GM18909 (cell line): ENCODE data around the gene CNDP2.

ENCODE experiments used
- ATAC-seq: cut with Tn5 transposase; IDR thresholded peaks from one replicate; pipeline ENCODE4 v1.9.1; 2021; ENCODE audit warnings: mild to moderate bottlenecking; ENCODE audit not compliant: unreplicated experiment, poor library complexity

CNDP2 gene

DNA sequence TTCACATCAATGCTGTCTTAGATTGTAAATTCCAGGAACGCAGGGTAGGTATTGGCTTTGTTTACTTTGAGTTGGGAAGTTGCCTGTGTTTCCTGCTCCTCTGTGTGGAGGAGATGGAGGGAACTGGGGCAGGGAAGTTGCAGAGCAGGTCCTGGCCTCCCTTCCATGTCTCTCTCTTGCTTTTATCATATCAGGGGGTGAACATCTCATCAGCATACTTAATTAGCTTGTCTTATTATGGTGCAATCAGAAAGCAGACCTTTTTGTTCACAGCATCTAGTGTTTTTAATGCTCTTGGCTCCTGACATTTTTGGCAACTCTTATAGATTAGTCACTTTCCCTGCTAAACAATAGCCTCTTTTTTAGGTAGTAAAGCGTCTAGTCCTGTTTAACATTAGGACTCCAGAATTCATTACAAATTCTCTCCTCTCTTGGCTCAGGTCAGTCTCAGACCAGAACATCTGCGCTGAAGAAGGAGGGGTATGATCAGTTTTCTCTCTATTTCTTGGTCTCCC is 27.6 kb upstream of the CNDP2 start:
- ATAC-seq: no peak

DNA sequence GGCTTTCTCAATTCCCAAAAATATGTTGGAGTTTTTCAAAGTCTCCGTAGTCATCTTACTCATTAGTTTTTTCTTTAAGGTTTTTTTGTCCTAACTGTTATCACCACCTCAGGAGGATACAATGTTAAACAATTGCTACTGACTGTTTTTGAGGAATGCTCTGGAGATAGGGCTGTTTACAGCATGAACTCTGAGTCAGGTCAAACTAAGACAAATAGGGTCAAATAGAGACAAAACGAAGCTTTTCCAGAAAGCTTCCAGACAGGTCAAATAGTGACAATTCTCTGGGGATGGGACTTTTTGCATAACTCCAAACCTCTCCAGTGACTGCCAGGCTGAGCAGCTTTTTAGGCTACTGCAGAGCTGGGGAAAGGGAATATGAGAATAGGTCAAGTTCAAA is 23.9 kb upstream of the CNDP2 start:
- ATAC-seq: no peak

DNA sequence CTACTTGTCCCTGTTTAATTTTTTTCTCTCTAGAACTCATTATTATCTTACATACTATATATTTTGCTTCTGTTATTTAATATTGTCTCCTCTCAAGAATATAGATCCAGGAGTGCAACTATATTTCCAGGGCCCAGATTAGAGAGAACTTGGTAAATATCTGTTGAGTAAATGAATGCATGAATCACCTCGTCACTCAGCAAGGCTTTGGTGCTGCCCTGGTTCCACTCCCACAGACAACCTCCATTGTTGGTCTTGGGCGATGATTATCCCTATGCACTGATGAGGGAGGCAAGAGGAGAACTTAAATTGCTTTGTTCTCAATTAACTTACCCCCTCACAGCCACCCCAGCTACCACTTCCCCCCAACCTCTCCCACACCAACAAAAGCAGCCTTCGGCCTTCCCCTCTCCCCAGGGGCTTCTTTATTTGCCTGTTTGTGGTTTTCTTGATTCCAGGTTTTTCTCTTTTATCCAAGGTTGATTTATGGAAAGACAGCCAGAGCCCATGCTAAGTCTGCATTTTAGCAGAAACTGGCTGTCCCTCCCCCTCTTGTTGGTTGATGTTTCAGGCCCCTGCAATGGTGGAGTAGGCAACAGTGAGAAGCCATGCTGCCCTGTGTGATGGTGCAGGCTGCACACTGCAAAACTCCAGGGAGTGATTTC is 22.1 kb upstream of the CNDP2 start:
- ATAC-seq: no peak

DNA sequence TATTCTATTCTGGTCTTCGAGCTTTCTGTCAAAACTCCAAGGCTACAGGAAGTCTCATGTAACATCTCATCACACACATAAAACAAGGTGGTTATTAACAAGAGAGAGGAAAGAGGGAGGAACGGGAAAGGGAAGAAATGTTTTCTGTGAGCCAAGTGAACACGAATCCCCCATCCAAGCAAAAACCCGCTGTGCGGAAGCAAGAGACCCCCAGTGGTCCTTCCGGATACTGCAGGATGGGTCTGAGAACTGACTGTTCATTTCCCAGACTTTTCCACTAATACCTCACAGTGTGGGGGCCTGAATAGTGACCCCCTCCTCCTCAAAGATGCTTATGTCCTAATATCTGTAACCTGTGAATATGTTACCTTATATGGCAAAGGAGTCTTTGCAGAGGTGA is 20.0 kb upstream of the CNDP2 start:
- ATAC-seq: no peak

DNA sequence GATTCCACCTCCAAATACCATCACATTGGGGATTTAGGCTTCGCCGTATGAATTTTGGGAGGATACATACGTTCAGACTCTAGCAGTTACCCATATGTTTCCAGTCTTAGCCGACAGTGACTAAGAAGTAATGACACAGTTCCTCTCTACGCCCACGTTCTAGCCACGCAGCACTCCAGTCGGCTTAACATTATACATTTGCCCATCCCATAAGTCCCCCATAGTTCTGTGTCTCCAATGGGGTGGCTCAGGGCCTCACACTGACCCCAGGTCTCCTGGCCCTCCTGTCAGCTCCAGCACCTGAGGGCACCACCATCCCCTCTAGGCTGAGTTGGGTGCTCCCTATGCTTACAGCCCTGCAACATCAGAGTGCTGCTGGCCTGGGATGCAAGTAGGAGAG is 18.4 kb upstream of the CNDP2 start:
- no peak for ATAC-seq

DNA sequence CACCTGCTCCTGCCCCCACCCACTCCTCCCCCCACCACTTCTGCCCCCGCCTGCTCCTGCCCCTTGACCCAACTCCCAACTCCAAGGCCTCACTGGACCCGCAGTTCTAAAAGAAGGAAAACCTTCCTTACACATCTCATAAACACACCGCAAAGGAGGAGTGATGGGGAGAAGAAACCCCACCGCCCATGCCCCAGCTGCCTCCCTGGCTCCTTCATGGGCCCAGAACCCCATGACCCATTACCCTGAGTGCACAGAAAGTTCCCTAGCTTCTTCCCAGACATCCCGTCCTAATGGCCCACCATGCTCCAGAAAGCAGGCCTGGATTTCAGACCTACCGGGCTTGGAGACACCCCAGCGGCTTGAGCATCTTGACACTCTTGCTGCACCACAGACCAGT is 17.8 kb upstream of the CNDP2 start:
- ATAC-seq: no peak

DNA sequence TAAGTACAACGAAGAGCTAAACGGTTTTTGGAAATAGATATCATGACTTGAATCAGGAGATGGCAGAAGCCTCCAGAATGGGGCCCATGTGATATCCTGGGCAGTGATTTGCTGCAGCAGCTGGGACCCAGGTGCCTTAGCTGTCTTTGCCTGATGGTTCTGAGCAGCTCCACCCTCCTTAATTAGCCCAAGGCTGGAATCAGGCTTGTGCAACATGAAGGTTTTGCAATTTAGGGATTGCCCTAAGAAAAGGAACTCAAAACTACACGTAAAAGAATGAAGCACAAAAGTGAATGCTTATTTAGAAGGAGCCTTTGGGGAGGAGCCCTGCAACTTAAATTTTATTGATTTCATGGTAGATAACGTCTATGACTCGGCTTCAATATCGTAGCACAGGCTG is 17.3 kb upstream of the CNDP2 start:
- no peak for ATAC-seq

DNA sequence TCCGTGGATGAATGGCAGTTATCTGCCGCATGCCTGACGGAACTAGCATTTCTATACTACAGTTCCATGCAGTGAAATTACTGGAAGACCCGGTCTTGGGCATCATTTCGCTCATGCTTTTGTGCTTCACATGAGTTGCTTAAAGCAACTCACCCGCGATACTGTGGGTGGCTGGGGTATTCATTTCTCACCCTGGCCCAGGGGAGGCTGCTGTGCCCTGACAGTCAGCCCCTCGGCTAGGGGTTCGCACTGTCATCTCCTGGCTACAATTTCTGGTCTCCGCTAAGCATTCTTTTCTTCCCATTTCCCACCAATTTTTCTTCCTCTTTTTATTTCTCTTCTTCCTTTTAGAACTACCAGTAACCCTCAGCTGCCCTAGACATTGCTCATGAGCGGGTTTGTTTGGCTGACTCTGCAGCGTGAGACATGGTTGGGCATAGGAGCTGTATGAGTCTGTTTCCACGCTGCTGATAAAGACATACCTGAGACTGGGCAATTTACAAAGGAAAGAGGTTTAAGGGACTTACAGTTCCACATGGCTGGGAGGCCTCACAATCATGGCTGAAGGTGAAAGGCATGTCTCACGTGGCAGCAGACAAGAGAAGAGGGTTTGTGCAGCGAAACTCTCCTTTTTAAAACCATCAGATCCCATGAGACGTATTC is 16.5 kb upstream of the CNDP2 start:
- no peak for ATAC-seq

DNA sequence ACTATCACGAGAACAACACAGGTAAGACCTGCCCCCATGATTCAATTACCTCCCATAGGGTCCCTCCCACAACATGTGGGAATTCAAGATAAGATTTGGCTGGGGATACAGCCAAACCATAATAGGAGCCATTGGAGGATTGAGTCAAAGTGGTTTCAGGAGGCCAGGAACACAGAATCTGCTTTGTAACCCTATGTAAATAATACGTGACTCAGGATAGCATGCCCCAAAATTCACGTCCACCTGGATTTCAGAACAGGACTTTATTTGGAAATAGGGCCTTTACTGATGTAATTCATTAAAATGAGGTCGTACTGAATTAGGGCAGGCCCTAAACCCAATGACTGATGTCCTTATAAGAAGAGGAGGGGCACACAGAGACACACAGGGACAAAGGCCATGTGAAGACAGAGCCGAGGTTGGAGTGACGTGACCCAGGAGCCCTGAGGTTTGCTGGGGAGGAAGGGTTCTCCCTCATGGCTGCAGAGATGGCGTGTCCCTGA is 16.0 kb upstream of the CNDP2 start:
- no peak for ATAC-seq

DNA sequence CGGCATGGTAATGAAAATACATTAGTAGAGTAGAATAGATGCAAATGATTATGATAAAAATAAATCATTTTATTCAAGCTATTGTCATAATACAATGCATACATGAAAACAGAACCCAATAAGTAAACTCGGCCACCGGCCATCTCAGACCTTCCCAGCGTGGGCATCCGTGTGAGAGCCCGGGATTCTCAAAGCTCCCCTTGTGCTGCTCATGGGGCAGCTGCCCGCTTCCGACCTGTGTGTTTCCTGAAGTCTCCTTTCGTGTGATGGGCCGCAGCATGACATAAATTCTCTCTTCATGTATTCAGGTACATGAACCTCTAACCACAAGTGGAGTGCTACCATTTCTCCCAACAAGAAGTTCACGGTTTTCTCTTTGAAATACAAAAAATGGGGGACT is 13.5 kb upstream of the CNDP2 start:
- ATAC-seq: no peak

DNA sequence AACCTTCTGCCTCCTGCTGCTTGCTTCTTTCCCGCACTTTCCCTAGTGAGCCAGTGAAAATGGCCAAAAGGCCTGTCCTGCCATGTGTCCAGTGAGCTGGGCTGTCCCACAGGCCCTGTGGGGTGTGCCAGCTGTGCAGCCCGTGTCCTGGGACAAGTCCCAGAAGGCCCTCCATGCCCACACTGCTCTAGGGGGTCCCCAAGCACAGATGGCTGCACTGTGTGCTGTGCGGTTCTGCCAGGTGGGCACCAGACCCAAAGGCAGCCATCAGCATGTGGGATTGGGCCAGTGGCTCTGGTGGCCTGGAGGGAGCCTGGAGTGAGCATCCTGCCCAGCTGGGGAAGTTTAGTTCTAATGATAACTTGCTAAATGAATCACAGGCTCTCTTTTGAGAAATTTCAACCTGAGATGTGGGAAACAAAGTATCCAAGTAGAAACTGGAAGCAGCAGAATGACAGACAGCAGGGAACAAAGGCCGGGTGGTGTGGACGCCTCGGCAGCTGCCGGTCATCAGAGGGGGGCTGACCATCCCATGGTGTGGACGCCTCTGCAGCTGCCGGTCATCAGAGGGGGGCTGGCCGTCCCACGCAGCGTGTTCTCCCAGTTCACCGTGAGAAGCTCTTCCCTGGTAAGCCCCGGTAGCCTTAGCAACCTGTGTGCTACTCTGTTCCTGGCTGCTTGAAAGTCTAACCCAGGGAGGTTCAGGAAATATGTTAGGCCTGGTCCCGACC is 9.9 kb upstream of the CNDP2 start:
- ATAC-seq: no peak

DNA sequence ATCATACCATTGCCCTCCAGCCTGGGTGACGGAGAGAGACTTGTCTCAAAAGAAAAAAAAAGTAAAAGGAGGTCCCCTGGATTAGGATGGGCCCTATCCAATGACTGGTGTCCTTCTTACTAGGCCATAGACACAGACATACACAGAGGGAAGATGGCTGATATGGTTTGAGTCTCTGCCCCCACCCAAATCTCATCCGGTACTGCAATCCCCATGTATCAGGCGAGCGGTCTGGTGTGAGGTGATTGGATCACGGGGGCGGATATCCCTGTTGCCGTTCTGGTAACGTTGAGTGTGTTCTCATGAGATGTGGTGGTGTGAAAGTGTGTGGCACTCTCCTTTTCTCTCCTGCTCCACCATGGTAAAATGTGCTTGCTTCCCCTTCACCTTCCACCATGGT is 7.8 kb upstream of the CNDP2 start:
- no peak for ATAC-seq

DNA sequence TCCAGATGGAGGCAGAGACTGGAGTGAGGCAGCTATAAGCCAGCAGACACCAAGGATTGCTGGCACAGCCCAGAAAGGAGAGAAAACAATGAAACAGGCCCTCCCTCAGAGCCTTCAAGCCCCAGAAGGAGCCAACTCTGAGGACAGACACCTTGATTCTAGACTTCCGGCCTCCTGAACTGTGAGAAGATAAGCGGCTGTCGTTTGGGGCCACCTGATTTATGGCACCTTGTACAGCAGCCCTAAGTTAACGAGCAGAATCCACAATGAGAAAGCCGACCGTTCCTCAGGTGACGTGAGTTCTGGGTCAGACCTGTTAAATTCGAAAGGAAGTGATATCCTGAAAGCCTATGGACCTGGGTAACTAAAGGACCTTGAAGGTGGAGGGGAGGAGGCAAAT is 7.3 kb upstream of the CNDP2 start:
- ATAC-seq: no peak

DNA sequence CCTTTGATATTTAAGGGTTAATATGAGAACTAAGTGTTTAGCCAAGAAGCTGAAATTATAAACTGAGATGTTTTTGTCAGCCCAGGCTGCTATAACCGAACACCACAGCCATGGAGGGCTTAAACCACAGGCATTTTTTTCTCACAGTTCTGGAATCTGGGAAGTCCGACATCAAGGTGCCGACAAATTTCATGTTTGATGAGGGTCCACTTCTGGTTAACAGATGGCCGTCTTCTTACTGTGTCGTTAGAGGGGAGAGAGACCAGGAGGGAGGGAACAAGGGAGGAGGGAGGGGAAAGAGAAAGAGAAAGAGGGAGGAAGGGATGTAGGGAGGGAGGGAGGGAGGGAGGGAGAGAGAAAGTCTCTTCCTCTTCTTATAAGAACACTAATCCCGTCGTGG is 6.5 kb upstream of the CNDP2 start:
- ATAC-seq: no peak

DNA sequence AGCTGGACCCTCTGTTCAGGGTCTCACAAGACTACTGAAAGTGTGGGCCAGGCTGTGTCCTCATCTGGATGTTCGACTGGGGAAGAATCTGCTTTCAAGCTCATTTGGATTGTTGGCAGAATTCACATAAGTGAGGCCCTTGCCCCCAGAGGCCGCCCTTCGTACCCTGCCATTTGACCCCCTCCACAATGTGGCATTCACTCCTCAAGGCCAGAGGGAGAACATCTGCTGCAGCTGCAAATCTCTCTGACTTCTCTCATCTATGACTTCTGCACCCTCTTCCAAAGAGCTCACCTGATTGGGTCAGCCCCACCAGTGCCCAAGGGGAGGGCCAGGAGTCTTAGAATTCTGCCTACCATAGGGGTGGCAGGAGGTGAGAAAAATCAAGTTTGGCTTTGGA is 3.9 kb upstream of the CNDP2 start:
- no peak for ATAC-seq

DNA sequence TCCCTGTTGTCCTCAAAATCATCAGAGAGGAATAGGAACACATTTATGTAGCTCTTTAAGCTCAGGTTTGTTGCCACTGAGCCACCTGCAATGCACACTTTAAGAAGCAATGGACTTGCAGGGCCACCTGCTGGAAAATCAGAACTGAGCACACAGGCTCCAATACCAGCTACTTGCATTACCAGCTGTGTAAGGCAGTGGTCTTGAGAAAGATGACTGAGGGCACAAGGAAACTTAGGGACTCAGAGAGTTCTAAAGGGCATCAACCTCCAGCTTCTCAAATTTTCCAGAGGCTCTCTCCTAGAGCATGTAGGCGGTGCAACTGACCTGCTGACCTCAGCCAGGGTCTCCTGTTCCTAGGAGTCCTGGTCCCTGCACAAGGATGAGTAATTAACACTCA is 2.5 kb upstream of the CNDP2 start:
- peak; percentile 23 for ATAC-seq

DNA sequence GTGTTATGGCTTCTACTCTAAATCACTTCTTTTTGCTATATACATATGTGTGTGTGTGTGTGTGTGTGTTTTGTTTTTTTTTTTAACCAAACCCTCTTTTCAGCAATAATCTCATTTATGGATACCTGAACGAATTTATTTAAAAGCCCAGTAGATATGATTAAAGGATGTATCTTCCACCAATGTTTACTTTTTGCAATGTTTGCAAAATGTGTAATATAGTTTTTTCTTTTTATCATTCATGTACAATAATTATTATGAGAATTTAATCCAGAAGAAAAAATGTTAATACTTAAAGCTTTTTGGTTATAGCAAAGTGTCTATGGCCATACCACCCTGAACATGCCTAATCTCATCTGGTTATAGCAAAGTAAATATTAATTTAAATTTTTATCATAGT is 1.6 kb upstream of the CNDP2 start:
- no peak for ATAC-seq

DNA sequence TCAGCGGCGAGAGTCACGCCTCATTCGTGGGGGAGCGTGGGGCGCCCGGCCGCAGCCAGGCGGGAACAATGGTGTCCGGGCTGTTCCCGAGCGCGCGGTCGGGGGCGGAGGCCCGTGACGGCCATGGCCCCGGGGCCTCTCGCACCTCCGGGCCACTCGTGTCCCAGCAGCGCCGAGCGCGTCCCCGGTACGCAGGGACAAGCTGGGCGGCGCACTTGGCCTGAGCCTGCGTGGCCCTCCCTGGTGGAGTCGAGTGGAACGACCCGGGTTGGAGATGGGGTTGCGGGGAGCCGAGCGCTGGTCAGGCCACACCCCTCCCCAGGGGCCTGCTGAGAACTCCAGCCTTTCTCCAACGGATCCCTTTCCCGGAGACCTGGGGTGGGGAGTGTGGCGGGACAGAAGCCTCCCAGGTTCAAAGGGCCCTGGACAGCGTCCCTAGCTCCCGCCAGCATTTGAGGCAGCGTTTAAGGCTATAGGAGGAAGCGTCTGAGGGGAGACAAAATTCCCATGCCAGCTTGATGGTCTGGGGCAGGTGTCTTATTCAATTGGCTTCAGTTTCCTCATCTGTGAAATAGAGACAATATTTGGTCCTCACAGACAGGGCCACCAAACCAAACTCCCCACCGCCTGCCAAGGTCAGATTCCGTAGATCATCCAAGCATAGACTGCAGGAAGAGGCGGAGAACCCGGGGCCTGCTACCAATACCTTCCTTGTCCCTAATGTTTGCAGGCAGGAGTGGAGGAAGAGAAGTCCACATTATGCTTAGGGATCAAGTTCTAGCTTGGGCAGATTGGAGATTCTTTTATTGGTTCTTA is 553 bp downstream of the CNDP2 start:
- ATAC-seq: peak; percentile 35

DNA sequence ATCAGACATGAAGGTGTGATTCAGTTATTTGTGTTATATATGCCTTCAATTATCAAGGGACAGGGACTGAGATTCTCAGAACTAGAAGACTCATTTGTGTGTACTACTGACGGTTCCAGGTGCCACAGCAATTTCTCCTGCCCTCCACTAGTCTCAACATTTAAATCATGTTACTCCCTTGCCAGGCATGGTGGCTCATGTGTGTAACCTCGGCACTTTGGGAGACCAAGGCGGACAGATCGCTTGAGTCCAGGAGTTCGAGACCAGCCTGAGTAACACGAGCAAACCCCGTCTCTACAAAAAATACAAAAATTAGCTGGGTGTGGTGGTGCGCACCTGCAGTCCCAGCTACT is 1.1 kb downstream of the CNDP2 start:
- no peak for ATAC-seq

DNA sequence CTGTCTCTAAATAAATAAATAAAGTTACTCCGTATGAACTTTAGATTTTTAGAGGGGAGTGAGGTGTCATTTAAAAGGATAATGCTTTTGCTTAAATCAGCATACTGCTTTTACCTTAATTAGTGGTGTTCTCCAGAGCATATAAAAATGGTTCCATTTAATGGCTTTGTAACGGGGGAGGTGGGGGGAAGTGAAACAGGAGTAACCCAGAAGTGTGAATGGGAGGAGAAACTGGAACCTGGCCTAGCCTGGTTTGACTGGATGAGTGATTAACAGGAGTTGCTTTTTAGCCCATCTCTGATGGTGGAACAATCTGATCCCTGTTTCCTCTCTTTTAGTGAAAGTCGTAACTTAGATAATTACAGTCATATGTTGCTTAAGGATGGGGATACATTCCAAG is 1.6 kb downstream of the CNDP2 start:
- ATAC-seq: no peak
